GM21576 (cell line): ENCODE measurements around the gene SCAMP5.

Experiments used
- ATAC-seq: cut with Tn5 transposase; IDR thresholded peaks from one replicate; pipeline ENCODE4 v1.9.1; 2021; ENCODE audit warnings: mild to moderate bottlenecking, moderate library complexity; ENCODE audit not compliant: unreplicated experiment

The SCAMP5 gene

GRCh38 chr15:75021341-75021740, 26.0 kb downstream of the SCAMP5 start:
- no peak for ATAC-seq

GRCh38 chr15:75022783-75023180, 27.4 kb downstream of the SCAMP5 start:
- ATAC-seq, result no peak

GRCh38 chr15:75023181-75023871, 28.0 kb downstream of the SCAMP5 start, which contains the start of gene PPCDC:
PPCDC (plus strand) TSS chr15:75023590; CDS start chr15:75028319, 4,729 bp downstream.
- ATAC-seq, result peak; percentile 84

- ATAC-seq, result no peak
These were observed 28.7 kb downstream of the SCAMP5 start for GRCh38 chr15:75023872-75024636.

- ATAC-seq, result no peak
These were observed 29.7 kb downstream of the SCAMP5 start for GRCh38 chr15:75025107-75025506.

GRCh38 chr15:75025548-75026260, 30.3 kb downstream of the SCAMP5 start:
- no peak for ATAC-seq

- no peak for ATAC-seq
These were observed 32.2 kb downstream of the SCAMP5 start for GRCh38 chr15:75027551-75027950.

- ATAC-seq, result no peak
These were observed 33.6 kb downstream of the SCAMP5 start for GRCh38 chr15:75028991-75029377.

- peak; percentile 53 for ATAC-seq
These were observed 34.1 kb downstream of the SCAMP5 start for GRCh38 chr15:75029378-75030022.

- ATAC-seq, result no peak
These were observed 34.7 kb downstream of the SCAMP5 start for GRCh38 chr15:75030023-75030413.

GRCh38 chr15:75030424-75030823, 35.1 kb downstream of the SCAMP5 start:
- ATAC-seq, result no peak

GRCh38 chr15:75031848-75032247, 36.5 kb downstream of the SCAMP5 start:
- no peak for ATAC-seq

- no peak for ATAC-seq
These were observed 37.0 kb downstream of the SCAMP5 start for GRCh38 chr15:75032395-75032794.

GRCh38 chr15:75033809-75034208, 38.4 kb downstream of the SCAMP5 start:
- ATAC-seq, result no peak

GRCh38 chr15:75034615-75035014, 39.3 kb downstream of the SCAMP5 start:
- ATAC-seq, result no peak

GRCh38 chr15:75036212-75036616, 40.9 kb downstream of the SCAMP5 start:
- ATAC-seq, result no peak

GRCh38 chr15:75037685-75038084, 42.3 kb downstream of the SCAMP5 start:
- ATAC-seq, result no peak

GRCh38 chr15:75038231-75038630, 42.9 kb downstream of the SCAMP5 start:
- no peak for ATAC-seq

GRCh38 chr15:75042730-75043508, 47.6 kb downstream of the SCAMP5 start:
- peak; percentile 66 for ATAC-seq

GRCh38 chr15:75043509-75044257, 48.3 kb downstream of the SCAMP5 start:
- peak; percentile 22 for ATAC-seq
